ENCODE data around the gene CACNB1. TPM values are rescaled to one million over a fixed set of nuclear protein-coding genes. Genes with fewer than 3 reads are reported as not detected.

Gene CACNB1
- total RNA-seq, 1 experiment from 2014 or later, result 4.3 TPM

DNA sequence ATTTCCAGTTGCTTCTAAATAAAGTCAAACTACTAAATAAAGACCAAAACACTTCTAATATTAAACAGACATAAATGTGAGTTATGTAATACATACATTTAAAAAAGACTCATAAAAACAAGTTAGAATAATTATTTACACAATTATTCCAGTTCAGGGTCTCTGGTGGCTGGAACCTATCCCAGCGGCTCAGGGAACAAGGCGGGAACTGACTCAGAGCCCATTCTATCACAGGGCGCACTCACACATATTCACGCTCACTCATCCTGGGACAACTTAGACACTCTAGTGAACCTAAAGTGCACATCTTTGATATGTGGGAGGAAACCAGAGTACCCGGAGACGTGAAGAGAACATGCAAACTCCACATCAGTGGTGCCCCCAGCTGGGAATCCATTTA lies 71.0 kb downstream of the CACNB1 start:
- H3K27ac ChIP-seq (ENCODE audit: low read length), result no peak overlapping the region
- H3K4me3 ChIP-seq (ENCODE audit: low read length), result no peak overlapping the region
- ChIA-PET CTCF (no interaction called here), POLR2A (ENCODE audit: unreplicated experiment) (no interaction called here)
- H3K4me1 ChIP-seq (ENCODE audit: insufficient read depth, low read length), result no peaks in the 10 kb centered on the region
- TF ChIP-seq EZH2 (IDR thresholded peaks at IDR 0.05; ENCODE audit: low read length, unreplicated experiment) (no peak), EZH2phosphoT487 (IDR thresholded peaks at IDR 0.05; ENCODE audit: borderline replicate concordance, low read length) (no peak)
- TF ChIP-seq, protein P1, sequence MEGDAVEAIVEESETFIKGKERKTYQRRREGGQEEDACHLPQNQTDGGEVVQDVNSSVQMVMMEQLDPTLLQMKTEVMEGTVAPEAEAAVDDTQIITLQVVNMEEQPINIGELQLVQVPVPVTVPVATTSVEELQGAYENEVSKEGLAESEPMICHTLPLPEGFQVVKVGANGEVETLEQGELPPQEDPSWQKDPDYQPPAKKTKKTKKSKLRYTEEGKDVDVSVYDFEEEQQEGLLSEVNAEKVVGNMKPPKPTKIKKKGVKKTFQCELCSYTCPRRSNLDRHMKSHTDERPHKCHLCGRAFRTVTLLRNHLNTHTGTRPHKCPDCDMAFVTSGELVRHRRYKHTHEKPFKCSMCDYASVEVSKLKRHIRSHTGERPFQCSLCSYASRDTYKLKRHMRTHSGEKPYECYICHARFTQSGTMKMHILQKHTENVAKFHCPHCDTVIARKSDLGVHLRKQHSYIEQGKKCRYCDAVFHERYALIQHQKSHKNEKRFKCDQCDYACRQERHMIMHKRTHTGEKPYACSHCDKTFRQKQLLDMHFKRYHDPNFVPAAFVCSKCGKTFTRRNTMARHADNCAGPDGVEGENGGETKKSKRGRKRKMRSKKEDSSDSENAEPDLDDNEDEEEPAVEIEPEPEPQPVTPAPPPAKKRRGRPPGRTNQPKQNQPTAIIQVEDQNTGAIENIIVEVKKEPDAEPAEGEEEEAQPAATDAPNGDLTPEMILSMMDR (conservative IDR thresholded peaks at IDR 0.05; ENCODE audit: low read depth, low read length), result no peak
- H3F3A ChIP-seq (ENCODE audit: low read length, unreplicated experiment), result no peaks in the 10 kb centered on the region
- no peaks in the 10 kb centered on the region for H4K20me1 ChIP-seq (ENCODE audit: low read length)
- H3K9ac ChIP-seq (ENCODE audit: low read length), result no peak overlapping the region
- BruUV-seq (replicated peaks), result no TSS peak
- H2AFZ ChIP-seq (ENCODE audit: low read length), result no peak overlapping the region
- H3K27me3 ChIP-seq (ENCODE audit: low read length), result no peaks in the 10 kb centered on the region
- DNase-seq, result no peak
- intact Hi-C loops (cut with micrococcal nuclease), result no loop called here
- ATAC-seq, result no peak
- H3K9me2 ChIP-seq (replicated peaks; ENCODE audit: low read length), result no peaks in the 10 kb centered on the region
- no peaks in the 10 kb centered on the region for H3K79me2 ChIP-seq (ENCODE audit: low read length)
- H3K36me3 ChIP-seq (ENCODE audit: low read depth, low read length), result no peaks in the 10 kb centered on the region
- H3K9me3 ChIP-seq (ENCODE audit: low read length), result no peaks in the 10 kb centered on the region
- H3K4me2 ChIP-seq (ENCODE audit: low read length), result no peak overlapping the region

DNA sequence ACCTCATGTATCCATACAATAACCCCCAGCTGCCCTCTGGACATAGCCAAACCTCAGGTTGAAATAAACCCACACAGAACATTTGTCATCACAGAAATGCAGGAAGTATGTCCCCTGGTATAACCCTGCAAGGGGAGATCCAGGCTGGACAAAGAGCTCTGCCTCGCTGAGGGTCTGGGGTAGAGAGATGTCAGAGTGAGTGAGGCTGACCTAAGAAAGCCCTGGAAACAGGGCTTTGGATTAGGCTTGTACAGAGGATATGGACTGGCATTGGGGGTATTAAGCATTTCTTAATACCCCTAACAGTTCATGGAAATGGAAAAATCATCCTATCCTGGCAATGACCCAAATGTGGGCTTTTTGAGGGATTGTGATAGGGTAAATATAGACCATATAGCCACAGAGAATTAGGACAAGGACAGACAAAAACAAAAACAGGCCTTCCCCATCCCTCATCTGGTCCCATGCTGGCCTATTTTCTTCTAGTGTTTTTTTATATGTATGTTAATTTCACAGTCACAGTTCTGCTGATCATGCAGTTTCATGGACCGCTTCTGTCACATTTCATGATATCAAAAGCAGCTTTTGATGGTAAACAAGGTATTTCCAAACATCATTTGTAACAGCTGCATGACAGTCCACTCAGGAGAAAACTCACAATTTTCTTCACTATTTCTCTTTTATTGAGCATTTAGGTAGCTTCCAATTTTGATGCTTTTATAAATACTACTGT lies 72.2 kb downstream of the CACNB1 start:
- no peaks in the 10 kb centered on the region for H4K20me1 ChIP-seq (ENCODE audit: low read length)
- ChIA-PET CTCF (no interaction called here), POLR2A (ENCODE audit: unreplicated experiment) (no interaction called here)
- H2AFZ ChIP-seq (ENCODE audit: low read length), result no peak overlapping the region
- no peak overlapping the region for H3K27ac ChIP-seq (ENCODE audit: low read length)
- no peaks in the 10 kb centered on the region for H3K4me1 ChIP-seq (ENCODE audit: insufficient read depth, low read length)
- DNase-seq (no peak), ATAC-seq (no peak)
- no TSS peak for BruUV-seq (replicated peaks)
- H3K9me2 ChIP-seq (replicated peaks; ENCODE audit: low read length), result no peaks in the 10 kb centered on the region
- intact Hi-C loops (cut with micrococcal nuclease), result no loop called here
- TF ChIP-seq, protein P1 (conservative IDR thresholded peaks at IDR 0.05; ENCODE audit: low read depth, low read length), result no peak
- TF ChIP-seq EZH2phosphoT487 (IDR thresholded peaks at IDR 0.05; ENCODE audit: borderline replicate concordance, low read length) (no peak), EZH2 (IDR thresholded peaks at IDR 0.05; ENCODE audit: low read length, unreplicated experiment) (no peak)
- H3K9ac ChIP-seq (ENCODE audit: low read length), result no peak overlapping the region
- H3K36me3 ChIP-seq (ENCODE audit: low read depth, low read length), result no peaks in the 10 kb centered on the region
- H3K4me2 ChIP-seq (ENCODE audit: low read length), result no peak overlapping the region
- no peaks in the 10 kb centered on the region for H3K79me2 ChIP-seq (ENCODE audit: low read length)
- H3K4me3 ChIP-seq (ENCODE audit: low read length), result no peak overlapping the region
- no peaks in the 10 kb centered on the region for H3F3A ChIP-seq (ENCODE audit: low read length, unreplicated experiment)
- no peaks in the 10 kb centered on the region for H3K27me3 ChIP-seq (ENCODE audit: low read length)
- no peaks in the 10 kb centered on the region for H3K9me3 ChIP-seq (ENCODE audit: low read length)

DNA sequence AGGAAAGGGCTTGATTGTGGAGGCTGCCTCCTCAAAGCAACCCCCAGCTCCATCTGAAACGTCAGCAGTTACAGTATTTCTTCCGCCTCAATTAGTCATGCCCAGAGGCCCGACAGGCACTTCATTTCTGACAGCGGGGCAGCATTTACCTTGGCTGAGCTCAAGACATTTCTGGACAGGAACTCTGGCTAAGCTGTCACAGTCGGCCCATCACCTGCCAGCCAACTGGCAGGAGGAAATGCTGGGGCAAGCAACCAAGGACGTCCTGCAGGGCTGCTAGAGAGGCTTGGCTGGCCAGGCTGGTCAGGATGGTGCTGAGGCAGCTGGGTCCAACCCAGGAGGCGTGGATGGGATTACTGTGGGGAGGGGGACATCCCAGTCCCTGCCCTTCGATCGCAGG lies 73.8 kb downstream of the CACNB1 start:
- Histone ChIP-seq H3F3A (ENCODE audit: low read length, unreplicated experiment) (no peaks in the 10 kb centered on the region), H3K9ac (ENCODE audit: low read length) (no peak overlapping the region), H3K9me3 (ENCODE audit: low read length) (no peaks in the 10 kb centered on the region), H3K4me1 (ENCODE audit: insufficient read depth, low read length) (no peaks in the 10 kb centered on the region), H3K4me2 (ENCODE audit: low read length) (no peak overlapping the region), H3K4me3 (ENCODE audit: low read length) (no peak overlapping the region), H4K20me1 (ENCODE audit: low read length) (no peaks in the 10 kb centered on the region), H2AFZ (ENCODE audit: low read length) (no peak overlapping the region), H3K27me3 (ENCODE audit: low read length) (no peaks in the 10 kb centered on the region), H3K79me2 (ENCODE audit: low read length) (no peaks in the 10 kb centered on the region), H3K27ac (ENCODE audit: low read length) (no peak overlapping the region), H3K9me2 (replicated peaks; ENCODE audit: low read length) (no peaks in the 10 kb centered on the region), H3K36me3 (ENCODE audit: low read depth, low read length) (no peaks in the 10 kb centered on the region)
- TF ChIP-seq EZH2 (IDR thresholded peaks at IDR 0.05; ENCODE audit: low read length, unreplicated experiment), result no peak
- no peak for TF ChIP-seq EZH2phosphoT487 (IDR thresholded peaks at IDR 0.05; ENCODE audit: borderline replicate concordance, low read length)
- TF ChIP-seq, protein P1 (conservative IDR thresholded peaks at IDR 0.05; ENCODE audit: low read depth, low read length), result no peak
- POLR2A ChIA-PET (ENCODE audit: unreplicated experiment), result no interaction called here
- BruUV-seq (replicated peaks), result no TSS peak
- ATAC-seq (no peak), DNase-seq (no peak)
- intact Hi-C loops (cut with micrococcal nuclease), result no loop called here
- CTCF ChIA-PET, result interaction anchor here (0.5 kb wide), 1 partner anchor 93 kb away, joined by 3 read pairs; no protein-coding TSS in a partner anchor

Data from PC-3 (cell line).